DMS79 (cell line): ENCODE data around the gene TGOLN2.
"Not testable (repeated sequence)": the region's sequence is repeated elsewhere in the genome, so short reads cannot be mapped to it uniquely, and the experiment has no call there.

Source experiments
- DNase-seq: peaks from one replicate; lab custom pipeline; 2025; lab: John Stamatoyannopoulos, UW

The TGOLN2 gene

DNA sequence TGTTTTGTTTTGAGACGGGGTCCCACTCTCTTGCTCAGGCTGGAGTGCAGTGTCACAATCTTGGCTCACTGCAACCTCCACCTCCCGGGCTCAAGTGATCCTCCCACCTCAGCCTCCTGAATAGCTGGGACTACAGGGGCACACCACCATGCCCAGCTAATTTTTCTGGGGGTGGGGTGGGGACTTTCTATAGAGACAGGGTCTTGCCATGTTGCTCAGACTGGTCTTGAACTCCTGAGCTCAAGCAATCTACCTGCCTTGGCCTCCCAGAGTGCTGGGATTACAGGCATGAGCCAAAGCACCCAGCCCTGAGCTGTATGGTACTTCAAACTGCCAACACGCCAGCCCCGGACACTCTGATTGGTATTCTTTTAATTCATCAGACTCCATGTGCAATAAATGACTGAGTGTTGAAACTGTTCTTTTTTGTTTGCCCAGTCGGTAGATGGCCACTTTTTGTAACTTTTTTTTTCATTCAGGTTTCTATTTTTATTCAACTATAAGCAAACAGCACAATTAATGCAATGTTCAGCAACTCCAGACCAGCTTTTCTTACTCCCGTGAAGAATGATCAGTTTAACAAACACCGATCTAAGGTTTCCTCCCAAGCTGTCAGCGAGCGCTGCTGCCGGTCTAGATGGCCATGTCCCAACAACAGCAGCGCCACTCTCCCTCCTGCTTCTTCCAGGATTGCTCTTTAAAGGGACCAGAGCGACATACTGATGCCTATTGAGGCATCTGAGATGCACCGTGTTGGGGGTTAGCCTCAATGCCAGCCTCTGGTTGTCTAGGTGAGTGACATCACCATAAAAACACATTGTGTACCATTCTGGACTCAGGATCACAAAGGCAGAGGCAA, 12.5 kb upstream of the TGOLN2 start:
- no peak for DNase-seq

DNA sequence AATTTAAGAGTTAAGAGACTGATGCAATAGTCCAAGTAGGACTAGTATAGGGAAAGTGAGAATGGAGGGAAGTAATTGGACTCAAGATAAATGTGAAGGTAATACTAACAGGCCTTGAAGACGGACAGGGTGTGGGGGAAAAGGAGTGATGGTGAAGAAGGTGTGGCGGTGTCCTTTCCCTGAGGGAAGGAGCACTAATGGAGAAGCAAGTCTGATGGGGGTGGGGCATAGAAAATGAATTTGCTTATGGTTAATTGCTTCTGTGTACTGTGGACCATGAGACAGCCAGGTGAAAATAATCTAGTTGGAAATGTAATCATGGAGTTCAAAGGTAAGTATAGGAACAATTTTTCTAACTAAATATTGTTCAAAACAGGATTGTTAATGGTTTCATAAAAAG, 7.1 kb upstream of the TGOLN2 start:
- no peak for DNase-seq

DNA sequence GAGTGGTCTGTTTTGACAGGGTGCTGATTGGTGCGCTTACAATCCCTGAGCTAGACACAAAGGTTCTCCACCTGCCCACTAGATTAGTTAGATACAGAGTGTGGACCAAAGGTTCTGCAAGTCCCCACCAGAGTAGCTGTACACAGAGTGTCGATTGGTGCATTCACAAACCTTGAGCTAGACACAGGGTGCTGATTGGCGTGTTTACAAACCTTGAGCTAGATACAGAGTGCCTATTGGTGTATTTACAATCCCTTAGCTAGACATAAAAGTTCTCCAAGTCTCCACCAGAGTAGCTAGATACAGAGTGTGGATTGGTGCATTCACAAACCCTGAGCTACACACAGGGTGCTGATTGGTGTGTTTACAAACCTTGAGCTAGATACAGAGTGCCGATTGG, 6.1 kb upstream of the TGOLN2 start:
- DNase-seq = not testable (repeated sequence)

DNA sequence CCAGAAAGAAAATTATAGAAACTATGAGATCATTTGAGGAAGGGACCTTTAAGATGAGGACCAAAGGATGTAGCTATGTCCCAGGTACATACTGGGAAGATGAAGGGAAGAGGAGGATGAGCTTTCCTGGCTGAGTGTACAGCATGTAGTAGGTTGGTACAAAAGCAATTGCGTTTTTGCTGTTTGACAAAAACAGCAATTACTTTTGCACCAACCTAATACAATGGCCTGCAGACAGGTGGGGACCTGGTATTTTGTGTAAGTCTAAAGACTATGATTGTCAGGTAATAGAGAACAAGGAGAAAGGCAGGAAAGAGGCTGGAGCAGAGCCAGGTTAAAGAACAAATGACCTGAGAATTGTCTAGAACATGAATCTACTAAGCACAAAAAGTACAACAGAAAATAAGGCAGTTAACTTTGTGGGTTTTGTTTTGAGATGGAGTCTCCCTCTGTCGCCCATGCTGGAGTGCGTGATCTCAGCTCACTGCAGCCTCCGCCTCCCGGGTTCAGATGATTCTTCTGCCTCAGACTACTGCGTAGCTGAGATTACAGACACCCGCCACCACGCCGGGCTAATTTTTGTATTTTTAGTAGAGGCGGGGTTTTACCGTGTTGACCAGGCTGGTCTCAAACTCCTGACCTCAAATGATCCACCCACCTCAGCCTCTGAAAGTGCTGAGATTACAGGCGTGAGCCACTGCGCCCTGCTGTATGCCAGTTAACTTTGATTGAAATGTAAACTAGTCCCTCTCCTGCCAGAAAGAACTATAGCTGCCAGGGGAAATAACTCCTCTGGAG, 3.2 kb upstream of the TGOLN2 start:
- no peak for DNase-seq

DNA sequence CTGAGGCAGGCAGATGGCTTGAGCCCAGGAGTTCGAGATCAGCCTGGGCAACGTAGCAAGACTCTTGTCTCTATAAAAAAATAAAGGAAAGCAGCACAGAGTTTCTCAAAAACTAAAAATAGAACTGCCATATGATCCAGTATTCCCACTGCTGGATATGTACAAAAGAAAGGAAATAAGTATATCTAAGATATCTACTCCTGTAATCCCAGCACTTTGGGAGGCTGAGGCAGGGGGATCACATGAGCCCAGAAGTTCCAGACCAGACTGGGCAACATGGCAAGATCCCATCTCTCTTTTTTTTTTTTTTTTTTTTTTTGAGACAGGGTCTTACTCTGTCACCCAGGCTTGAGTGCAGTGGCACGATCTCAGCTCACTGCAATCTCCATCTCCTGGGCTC, 1.9 kb upstream of the TGOLN2 start:
- DNase-seq = not testable (repeated sequence)

DNA sequence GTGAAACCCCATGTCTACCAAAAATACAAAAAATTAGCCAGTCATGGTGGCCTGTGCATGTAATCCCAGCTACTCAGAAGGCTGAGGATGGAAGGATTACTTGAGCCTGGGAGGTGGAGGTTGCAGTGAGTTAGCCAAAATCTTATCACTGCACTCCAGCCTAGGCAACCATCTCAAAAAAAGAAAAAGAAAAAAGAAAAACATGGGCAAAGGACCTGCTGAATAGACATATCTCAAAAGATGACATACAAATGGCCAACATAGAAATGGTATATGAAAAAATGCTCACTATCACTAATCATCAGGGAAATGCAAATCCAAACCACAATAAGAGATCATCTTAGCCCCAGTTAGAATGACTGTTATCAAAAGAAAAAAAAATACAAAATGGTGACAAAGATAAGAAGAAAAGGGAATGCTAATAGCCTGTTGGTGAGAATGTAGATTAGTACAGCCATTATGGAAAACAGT, 1.4 kb upstream of the TGOLN2 start:
- no peak for DNase-seq

DNA sequence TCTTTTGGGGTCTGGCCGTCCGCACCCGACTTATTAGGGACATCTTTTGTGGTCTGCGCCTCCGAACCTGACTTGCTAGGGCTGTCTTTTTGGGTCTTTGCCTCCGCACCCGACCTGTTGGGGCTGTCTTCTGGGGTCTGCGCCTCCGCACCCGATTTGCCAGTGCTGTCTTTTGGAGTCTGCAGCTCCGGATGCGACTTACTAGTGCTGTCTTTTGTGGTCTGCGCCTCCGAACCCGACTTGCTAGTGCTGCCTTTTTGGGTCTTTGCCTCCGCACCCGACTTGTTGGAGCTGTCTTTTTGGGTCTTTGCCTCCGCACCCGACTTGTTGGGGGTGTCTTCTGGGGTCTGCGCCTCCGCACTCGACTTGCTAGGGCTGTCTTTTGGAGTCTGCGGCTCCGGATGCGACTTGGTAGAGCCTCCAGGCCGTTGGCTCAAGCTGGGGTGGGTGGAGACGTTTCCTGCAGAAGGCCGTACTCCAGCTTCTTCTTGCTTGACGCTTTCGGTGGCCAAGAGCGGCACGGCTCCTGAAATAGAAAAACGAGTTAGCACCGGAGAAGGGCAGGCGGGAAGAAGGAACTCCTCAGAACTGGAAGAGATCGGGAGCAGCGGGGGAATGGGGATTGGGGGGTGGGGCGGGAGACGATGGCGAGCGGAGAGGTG, 498 bp downstream of the TGOLN2 start:
- DNase-seq = no peak

DNA sequence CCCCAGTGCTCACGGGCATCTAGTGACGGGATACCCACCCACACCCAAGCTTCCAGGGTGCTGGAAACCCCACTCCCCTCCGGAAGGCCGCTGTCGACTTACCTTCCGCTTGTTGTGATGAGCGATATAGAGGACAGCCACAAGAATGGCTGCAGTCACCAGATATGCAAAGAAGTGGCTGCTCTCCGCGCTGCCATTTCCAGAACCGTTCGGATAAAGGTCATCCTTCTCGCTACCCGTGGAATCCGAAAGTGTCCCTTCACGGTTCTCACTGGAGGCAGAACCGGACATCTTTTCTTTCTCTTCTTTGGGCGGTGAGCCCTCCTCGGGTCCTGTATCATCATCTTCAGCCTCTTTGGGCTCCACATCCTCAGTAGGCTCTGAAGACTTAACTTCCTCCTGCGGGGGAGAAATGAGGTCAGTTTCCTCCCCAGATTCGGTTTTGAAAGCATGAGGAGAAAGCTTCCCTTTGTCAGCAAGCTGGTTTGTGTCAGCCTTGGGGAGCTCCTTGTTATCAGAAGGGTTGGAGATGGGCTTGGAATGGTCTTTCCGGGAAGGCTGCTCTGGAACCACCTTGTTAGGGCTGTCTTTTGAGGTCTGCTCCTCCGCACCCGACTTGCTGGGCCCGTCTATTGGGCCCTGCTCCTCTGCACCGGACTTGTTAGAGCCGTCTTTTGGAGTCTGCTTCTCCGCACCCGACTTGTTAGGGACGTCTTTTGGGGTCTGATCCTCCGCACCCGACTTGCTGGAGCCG, 1.2 kb downstream of the TGOLN2 start:
- no peak for DNase-seq

DNA sequence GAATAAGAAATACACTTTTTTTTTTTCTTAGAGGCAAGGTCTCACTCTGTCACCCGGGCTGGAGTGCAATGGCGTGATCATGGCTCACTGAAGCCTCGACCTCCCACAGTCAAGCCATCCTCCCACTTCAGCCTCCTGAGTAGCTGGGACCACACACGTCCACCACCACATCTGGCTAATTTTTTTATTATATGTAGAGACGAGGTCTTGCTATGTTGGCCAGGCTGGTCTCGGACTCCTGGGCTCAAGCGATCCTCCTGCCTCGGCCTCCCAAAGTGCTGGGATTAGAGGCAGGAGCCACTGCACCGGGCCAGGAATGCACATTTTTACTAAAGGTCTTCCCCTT, 2.4 kb downstream of the TGOLN2 start:
- DNase-seq = no peak

DNA sequence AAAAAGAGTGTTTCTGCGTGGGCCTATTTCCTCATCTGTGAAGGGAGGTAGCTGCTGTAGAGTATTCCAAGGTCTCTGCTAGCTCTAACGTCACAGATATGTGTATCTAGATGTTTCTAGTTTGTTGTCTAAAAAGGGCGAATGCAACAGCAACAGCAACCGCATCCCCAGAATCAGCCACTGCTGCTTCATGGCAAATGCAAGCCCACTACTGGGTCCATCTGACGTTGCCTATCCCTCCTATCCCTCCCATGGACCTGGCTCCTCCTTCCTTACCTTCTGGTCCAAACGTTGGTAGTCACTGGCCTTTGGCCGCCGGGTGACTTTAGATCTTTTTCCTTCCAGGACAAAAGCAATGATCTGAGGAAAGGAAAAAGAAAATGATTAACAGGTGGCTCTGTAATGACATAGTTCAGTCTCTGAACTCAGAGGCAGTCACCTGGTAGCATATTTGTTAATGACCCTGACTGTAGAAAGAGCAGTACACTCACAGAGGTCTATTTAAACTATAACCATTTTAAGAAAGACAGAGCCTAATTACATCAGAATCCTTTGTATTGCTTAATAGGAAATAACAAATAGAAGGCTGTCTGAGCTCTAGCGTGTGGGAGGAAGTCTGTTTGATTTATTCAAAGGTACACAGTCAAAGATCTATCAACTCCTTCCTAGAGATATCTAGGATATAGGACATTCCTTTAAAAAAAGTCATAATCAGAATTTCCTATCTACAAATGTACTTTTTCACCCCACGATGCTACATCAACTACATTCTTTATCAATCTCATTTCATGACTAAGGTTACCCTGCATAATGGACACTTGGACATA, 2.9 kb downstream of the TGOLN2 start:
- DNase-seq = no peak

DNA sequence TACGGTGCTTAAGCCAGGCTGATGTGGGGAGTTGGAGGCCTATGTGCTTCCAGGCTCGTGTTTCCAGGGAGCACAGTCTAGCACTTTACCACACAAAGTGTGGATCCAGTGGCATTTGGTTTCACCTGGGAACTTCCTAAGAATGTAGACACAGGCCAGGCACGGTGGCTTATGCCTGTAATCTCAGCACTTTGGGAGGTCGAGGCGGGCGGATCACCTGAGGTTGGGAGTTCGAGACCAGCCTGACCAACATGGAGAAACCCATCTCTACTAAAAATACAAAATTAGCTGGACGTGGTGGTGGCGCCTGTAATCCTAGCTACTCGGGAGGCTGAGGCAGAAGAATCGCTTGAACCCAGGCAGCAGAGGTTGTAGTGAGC, 3.8 kb downstream of the TGOLN2 start:
- DNase-seq = not testable (repeated sequence)

DNA sequence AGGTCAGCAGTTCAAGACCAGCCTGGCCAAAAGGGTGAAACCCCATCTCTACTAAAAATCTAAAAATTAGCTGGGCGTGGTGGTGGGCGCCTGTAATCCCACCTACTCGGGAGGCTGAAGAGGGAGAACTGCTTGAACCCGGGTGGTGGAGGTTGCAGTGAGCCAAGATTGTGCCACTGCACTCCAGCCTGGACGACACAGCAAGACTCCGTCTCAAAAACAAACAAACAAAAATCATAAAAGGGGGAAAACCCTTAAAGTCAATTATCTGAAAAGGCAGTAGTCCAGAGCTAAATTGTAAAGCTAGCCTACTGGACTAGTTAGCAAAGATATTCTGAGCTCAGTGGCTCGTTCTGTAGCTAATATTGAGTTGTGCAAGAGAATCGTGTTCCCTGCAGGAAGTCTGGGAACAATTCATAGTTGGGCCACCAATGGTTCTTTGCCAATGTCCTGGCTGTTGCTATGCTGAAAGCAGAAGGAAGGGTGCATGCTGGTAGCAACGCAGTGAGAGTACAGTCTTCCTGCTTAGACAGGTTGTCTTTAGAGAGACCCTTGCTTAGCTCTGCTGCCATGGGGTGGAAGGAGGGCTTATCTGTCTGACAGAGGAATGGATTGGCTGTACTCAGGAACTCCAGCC, 4.3 kb downstream of the TGOLN2 start:
- no peak for DNase-seq

DNA sequence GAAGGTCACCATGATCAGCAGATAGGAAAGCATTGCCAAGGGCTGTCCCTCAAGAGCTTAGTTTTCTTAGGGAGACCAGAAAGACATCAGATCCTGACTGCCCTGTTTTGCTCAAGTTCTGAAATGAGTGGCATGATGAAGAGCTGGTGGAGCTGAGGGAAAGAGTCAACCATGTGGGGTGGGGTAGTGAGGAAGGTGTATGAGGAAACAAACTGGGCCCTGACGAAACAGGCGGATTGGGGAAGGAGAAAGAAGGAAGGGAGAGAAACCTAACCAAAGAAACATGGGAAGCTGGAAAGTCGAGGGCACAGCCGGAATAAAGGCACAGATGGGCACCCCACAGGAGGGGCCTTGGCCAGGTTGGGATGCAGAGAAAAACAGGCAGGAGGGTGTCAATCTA, 8.0 kb downstream of the TGOLN2 start:
- no peak for DNase-seq

DNA sequence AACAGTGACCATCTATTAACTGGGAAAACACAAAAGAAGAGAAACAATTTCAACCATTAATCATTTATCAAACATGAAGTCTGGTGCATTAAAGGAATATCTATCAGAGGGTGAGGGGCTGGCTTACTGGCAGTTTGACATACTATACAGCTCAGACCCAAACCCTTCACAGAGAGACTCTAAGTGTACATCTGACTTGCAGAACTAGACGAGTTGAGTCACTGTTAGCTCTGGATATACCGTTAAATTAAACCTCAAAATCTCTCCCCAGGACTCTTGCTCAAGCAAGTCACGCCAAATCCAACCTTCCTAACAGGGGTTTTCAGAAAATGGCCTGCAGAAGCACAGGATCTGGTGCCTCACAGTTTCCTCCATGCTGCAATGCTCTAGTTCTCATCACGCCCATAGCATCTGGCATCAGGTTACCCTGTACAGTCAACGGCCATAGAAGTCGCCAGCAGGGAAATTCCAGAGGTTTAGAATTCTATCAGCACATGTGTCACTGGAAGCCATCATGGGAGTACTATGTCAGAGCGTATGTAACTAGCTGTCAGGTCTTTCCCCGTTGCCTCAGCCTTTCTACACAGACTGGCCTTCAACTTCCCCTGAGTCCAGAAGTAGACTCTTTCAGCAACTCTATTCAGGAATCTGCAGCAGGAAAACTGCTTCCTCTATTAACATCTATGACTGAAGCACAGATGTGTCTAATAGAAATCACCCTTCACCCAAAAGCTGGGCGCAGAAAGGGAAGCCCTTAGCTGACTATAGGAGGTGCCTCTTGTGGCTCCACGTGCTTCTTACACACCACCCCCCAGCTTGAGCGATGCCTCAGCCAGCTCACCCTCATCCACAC, 9.3 kb downstream of the TGOLN2 start:
- no peak for DNase-seq

DNA sequence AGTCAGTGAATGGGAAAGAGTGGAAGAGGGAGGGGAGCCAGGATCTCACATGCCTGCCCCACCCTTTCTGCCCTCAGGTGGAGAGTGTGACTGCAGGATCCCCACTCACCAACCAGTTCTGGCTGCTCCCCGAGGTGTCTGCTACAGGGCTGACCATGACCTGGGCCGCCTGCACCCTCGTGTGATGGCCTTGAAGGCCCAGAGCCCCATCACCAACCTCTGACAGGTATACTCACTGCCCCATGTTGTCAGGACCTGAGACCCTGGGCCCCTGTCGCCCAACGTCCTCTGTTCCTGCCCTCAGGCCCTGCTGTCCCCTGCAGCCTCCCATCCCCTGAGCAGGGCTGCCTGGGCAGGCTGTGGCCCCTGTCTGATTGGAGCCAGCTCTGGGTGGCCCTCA, 11.9 kb downstream of the TGOLN2 start:
- not testable (repeated sequence) for DNase-seq

DNA sequence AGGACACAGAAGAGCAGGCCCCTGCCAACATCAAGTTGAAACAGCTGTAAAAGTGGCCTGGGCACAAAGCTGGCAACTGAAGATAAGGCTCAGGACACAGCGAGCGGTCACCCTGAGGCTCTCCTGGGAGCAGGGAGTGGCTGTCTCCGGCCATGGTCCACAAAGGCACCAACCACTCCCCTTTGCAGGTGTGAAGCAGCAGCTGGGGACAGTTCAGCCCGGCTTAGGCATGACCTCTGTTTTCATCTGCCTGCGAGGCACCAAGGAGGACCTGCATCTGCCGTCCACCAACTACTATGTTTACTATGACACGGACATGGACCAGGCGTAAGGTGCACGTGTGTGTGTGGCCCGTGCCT, 12.9 kb downstream of the TGOLN2 start:
- no peak for DNase-seq

DNA sequence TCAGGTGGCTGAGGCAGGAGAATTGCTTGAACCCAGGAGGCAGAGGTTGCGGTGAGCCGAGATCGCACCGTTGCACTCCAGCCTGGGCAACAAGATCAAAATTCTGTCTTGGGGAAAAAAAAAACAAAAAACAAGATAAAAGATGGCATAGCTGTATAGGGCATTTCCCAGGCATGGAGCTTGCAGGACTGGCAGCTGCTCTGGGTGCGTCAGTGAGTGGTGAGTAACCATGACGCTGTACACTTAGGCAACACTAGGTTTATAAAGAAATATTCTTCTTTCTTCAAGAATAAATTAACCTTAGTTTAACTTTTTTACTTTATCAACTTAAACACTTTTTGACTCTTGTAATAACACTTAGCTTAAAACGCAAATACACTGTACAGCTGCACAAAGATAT, 15.4 kb downstream of the TGOLN2 start:
- DNase-seq = no peak

DNA sequence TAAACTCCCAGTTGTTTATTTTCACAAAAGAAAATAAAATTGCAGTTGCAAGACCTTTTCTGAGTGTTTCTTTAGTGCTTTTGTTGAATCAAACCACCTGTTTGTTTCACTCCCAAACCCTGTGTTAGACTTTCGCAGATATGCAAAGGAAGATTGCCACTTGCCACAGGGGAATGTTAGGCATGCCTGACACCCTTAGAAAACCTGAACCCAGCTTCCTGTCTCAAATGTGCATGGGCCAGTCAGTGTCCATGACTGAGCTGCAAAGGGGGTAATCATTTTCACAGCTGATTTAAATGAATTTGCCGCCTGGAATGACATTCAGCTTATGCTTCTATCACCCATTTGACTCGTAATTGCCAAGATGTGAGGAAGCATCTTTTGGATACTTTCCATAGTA, 17.5 kb downstream of the TGOLN2 start:
- no peak for DNase-seq

DNA sequence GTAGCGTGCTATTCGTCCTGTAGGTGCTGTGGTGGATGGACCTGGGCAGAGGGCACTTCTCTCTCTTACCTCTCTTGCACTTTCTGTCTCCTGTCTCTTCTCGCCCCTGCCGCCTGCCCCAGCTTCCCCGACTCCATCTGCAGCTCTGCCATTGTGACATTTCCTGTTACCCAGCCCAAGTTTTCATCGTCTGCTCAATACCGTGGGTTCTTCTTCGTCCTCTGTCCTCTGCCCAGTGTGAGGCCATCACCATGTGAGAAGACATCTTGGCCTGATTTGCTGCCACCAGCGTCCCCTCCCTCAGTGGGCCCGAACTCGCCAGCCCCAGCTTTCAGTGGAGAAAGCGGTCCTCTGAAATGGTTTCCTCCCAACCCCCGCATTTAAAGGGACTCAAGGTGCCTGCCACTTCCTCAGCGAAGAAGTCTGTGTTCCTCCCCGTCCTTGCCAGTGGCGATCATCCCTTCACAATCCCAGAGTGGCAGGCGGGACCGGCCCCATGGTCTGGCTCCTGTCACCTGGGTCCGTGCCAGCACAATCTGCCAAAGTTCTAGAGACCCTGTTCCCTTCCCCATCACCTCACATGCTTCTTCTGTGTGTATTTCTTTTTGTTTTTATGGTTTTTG, 18.0 kb downstream of the TGOLN2 start:
- no peak for DNase-seq
